Effector CD4-positive, alpha-beta T cell (primary cell): ENCODE results near the gene SMAGP.
"Not testable (repeated sequence)": the region's sequence is repeated elsewhere in the genome, so short reads cannot be mapped to it uniquely, and the experiment has no call there.

Experiments
- DNase-seq: peaks from one replicate; pipeline ENCODE4 v3.0.0-alpha.2; 2020

SMAGP gene

GRCh38 chr12:51224625-51225024 is 45.6 kb downstream of the SMAGP start:
- DNase-seq = no peak

GRCh38 chr12:51222461-51222860 is 47.8 kb downstream of the SMAGP start:
- DNase-seq = no peak

- DNase-seq = not testable (repeated sequence)
Measured at GRCh38 chr12:51219857-51220256, 50.4 kb downstream of the SMAGP start.

- DNase-seq = no peak
Measured at GRCh38 chr12:51219322-51219721, 50.9 kb downstream of the SMAGP start.

- DNase-seq = no peak
Measured at GRCh38 chr12:51218607-51219161, 51.5 kb downstream of the SMAGP start.

GRCh38 chr12:51217968-51218606 is 52.1 kb downstream of the SMAGP start, which contains the start of gene POU6F1:
Gene POU6F1, minus strand, starts transcription at chr12:51218062. Its CDS starts 11,226 bp downstream, at chr12:51206836.
- DNase-seq = peak; percentile 59

- DNase-seq = peak; percentile 49
Measured at GRCh38 chr12:51217133-51217967, 52.9 kb downstream of the SMAGP start.

GRCh38 chr12:51216642-51217041 is 53.6 kb downstream of the SMAGP start:
- no peak for DNase-seq

- DNase-seq = no peak
Measured at GRCh38 chr12:51214895-51215294, 55.3 kb downstream of the SMAGP start.

GRCh38 chr12:51210690-51211395 is 59.4 kb downstream of the SMAGP start:
- DNase-seq = no peak

- no peak for DNase-seq
Measured at GRCh38 chr12:51209259-51209658, 61.0 kb downstream of the SMAGP start.

GRCh38 chr12:51208016-51208660 is 62.1 kb downstream of the SMAGP start:
- no peak for DNase-seq

GRCh38 chr12:51205350-51205749 is 64.9 kb downstream of the SMAGP start:
- no peak for DNase-seq

- DNase-seq = no peak
Measured at GRCh38 chr12:51202718-51203117, 67.5 kb downstream of the SMAGP start.

GRCh38 chr12:51200806-51201205 is 69.4 kb downstream of the SMAGP start:
- DNase-seq = no peak

- DNase-seq = no peak
Measured at GRCh38 chr12:51200156-51200555, 70.1 kb downstream of the SMAGP start.

GRCh38 chr12:51199366-51199945 is 70.8 kb downstream of the SMAGP start:
- no peak for DNase-seq

- DNase-seq = no peak
Measured at GRCh38 chr12:51198568-51199365, 71.4 kb downstream of the SMAGP start.

GRCh38 chr12:51197736-51198567 is 72.3 kb downstream of the SMAGP start:
- no peak for DNase-seq

- DNase-seq = no peak
Measured at GRCh38 chr12:51196547-51196946, 73.7 kb downstream of the SMAGP start.
